GM12875 (cell line): ENCODE results near the gene ANKRD13D.
A peak's percentile ranks its signal among the peaks of the same experiment; 100 is the strongest.
"Not testable (repeated sequence)": the region's sequence is repeated elsewhere in the genome, so short reads cannot be mapped to it uniquely, and the experiment has no call there.

Experiments used
- H3K4me3 ChIP-seq: one replicate; pipeline ENCODE4 v1.5.1; 2011; ENCODE audit warnings: low read depth, low read length, control low read depth
- CTCF ChIP-seq: IDR thresholded peaks from 2 replicates; pipeline ENCODE4 v1.5.1; 2011; ENCODE audit warnings: low read depth, mild to moderate bottlenecking, control low read depth, inconsistent platforms, low read length, moderate library complexity, borderline replicate concordance; ENCODE audit not compliant: insufficient read depth

Gene ANKRD13D

GRCh38 chr11:67317888-67318555 is 28.9 kb downstream of the ANKRD13D start:
- TF ChIP-seq CTCF: no peak
- H3K4me3 ChIP-seq: peak overlapping the region; percentile 79

- not testable (repeated sequence) for H3K4me3 ChIP-seq
Measured at GRCh38 chr11:67318876-67319275, 29.8 kb downstream of the ANKRD13D start.

- no peak for TF ChIP-seq CTCF
- no peak overlapping the region for H3K4me3 ChIP-seq
Measured at GRCh38 chr11:67320011-67320410, 30.9 kb downstream of the ANKRD13D start.

- TF ChIP-seq CTCF: no peak
- H3K4me3 ChIP-seq: no peak overlapping the region
Measured at GRCh38 chr11:67320691-67321090, 31.6 kb downstream of the ANKRD13D start.

- no peak overlapping the region for H3K4me3 ChIP-seq
Measured at GRCh38 chr11:67321313-67321871, 32.3 kb downstream of the ANKRD13D start.

GRCh38 chr11:67322049-67322448 is 32.9 kb downstream of the ANKRD13D start:
- no peak overlapping the region for H3K4me3 ChIP-seq
- no peak for TF ChIP-seq CTCF

More at GRCh38 chr11:67321313-67321871, 32.3 kb downstream of the ANKRD13D start:
- TF ChIP-seq CTCF: no peak

GRCh38 chr11:67323526-67323925 is 34.4 kb downstream of the ANKRD13D start:
- TF ChIP-seq CTCF: no peak
- H3K4me3 ChIP-seq: no peak overlapping the region
